HCT116 (cell line): ENCODE results near the gene FAIM2. TPM values are rescaled to one million over a fixed set of nuclear protein-coding genes. Genes with fewer than 3 reads are reported as not detected.
A peak's percentile ranks its signal among the peaks of the same experiment; 100 is the strongest.

Source experiments
- ATAC-seq: fragments of 200-7000 bp; cut with Tn5 transposase; 2 replicates; pipeline ENCODE4 v1.9.1; 2020; ENCODE audit warnings: mild to moderate bottlenecking, moderate library complexity
- BruUV-seq: library from RNA; stranded (reverse); fragments of 400-500 nt; replicated peaks from 2 replicates; lab custom pipeline; 2021; lab: Mats Ljungman, UMichigan
- CTCF ChIA-PET: fragments of 300-600 bp; sonication (Branson Sonifier 250); formaldehyde crosslinking; loops from one replicate; lab custom pipeline; 2021; ENCODE audit warnings: antibody characterized with exemption; lab: Charles Lee
- POLR2A ChIA-PET: fragments of 300-600, 350-600 bp; sonication (Branson Sonifier 250); formaldehyde crosslinking; loops from one replicate; lab custom pipeline; 2021; ENCODE audit warnings: antibody characterized with exemption; lab: Charles Lee
- RAD21 ChIA-PET, 2 experiments: fragments of 300-600 bp; sonication (Branson Sonifier 250); formaldehyde crosslinking; loops; one replicate each; lab custom pipeline; 2023; ENCODE audit warnings: low total read pairs in 2 of 2; ENCODE audit not compliant: uncharacterized antibody in 2 of 2, unreplicated experiment in 2 of 2, low non-redundant PET in 1 of 2; lab: Charles Lee
- DNase-seq: peaks from one replicate; pipeline ENCODE4 v3.0.0-alpha.2; 2010; ENCODE audit warnings: low read depth, low spot score
- H2AFZ ChIP-seq: fragments of 200-600 bp; shearing (Covaris generic), sonication (generic); 2 replicates; pipeline ENCODE4 v1.6.1; 2017; ENCODE audit warnings: low read depth, mixed run types, mixed read lengths, antibody characterized with exemption, low read length; ENCODE audit not compliant: poor library complexity, severe bottlenecking
- H3K27ac ChIP-seq: 2 replicates; pipeline ENCODE4 v1.5.1; 2012; ENCODE audit warnings: low read depth, low read length
- H3K27me3 ChIP-seq: fragments of 200-600 bp; sonication (generic); 2 replicates; pipeline ENCODE4 v1.6.1; 2016; ENCODE audit warnings: mixed run types, low read length, mixed read lengths; ENCODE audit not compliant: insufficient read depth
- H3K36me3 ChIP-seq, 2 experiments: fragments of 200-500 bp in 1 of 2; fragments of 200-600 bp in 1 of 2; sonication (Bioruptor generic) in 1 of 2; sonication (generic) in 1 of 2; 2 replicates each; pipeline versions ENCODE4 v1.5.1 to v1.6.1; 2014 to 2016; ENCODE audit warnings: low read length in 2 of 2, inconsistent platforms in 1 of 2, mixed read lengths in 1 of 2, mixed run types in 1 of 2; ENCODE audit not compliant: insufficient read depth in 2 of 2, control insufficient read depth in 1 of 2
- H3K4me1 ChIP-seq, 2 experiments: fragments of 200-600 bp in 1 of 2; sonication (generic) in 1 of 2; 2 replicates each; pipeline versions ENCODE4 v1.5.1 to v1.6.1; 2012 to 2017; ENCODE audit warnings: low read length in 2 of 2, inconsistent platforms in 1 of 2, mild to moderate bottlenecking in 1 of 2, mixed read lengths in 1 of 2, mixed run types in 1 of 2, moderate library complexity in 1 of 2; ENCODE audit not compliant: insufficient read depth in 2 of 2, control insufficient read depth in 1 of 2
- H3K4me2 ChIP-seq: fragments of 200-600 bp; sonication (generic); 2 replicates; pipeline ENCODE4 v1.6.1; 2017; ENCODE audit warnings: mixed run types, low read length, mixed read lengths
- H3K4me3 ChIP-seq, 2 experiments: fragments of 200-600 bp in 1 of 2; sonication (generic) in 1 of 2; replicated peaks in 1 of 2; 2 replicates each; pipeline ENCODE4 v1.5.1; 2011 to 2016; ENCODE audit warnings: low read length in 2 of 2, control low read depth in 1 of 2, low read depth in 1 of 2, mild to moderate bottlenecking in 1 of 2, mixed read lengths in 1 of 2, mixed run types in 1 of 2
- H3K79me2 ChIP-seq: fragments of 200-600 bp; sonication (generic); 2 replicates; pipeline ENCODE4 v1.6.1; 2017; ENCODE audit warnings: mild to moderate bottlenecking, mixed run types, low read length, moderate library complexity, mixed read lengths; ENCODE audit not compliant: insufficient read depth
- H3K9ac ChIP-seq: fragments of 200-600 bp; sonication (generic); 2 replicates; pipeline ENCODE4 v1.6.1; 2016; ENCODE audit warnings: low read length, mixed read lengths
- H3K9me2 ChIP-seq: fragments of 200-600 bp; sonication (generic), shearing (Covaris generic); 2 replicates; pipeline ENCODE4 v1.6.1; 2017; ENCODE audit warnings: mixed run types, mild to moderate bottlenecking, moderate library complexity; ENCODE audit not compliant: insufficient read depth
- H3K9me3 ChIP-seq, 2 experiments: fragments of 200-500 bp in 1 of 2; fragments of 200-600 bp in 1 of 2; sonication (Bioruptor generic) in 1 of 2; sonication (generic) in 1 of 2; 2 replicates each; pipeline ENCODE4 v1.6.1; 2014 to 2017; ENCODE audit warnings: low read length in 2 of 2, mixed read lengths in 2 of 2, inconsistent platforms in 1 of 2, low read depth in 1 of 2, mild to moderate bottlenecking in 1 of 2, mixed run types in 1 of 2, moderate library complexity in 1 of 2; ENCODE audit not compliant: control insufficient read depth in 1 of 2, insufficient read depth in 1 of 2
- H4K20me1 ChIP-seq: fragments of 200-600 bp; sonication (generic), shearing (Covaris generic); 2 replicates; pipeline ENCODE4 v1.6.1; 2017; ENCODE audit warnings: mixed run types, mild to moderate bottlenecking, moderate library complexity; ENCODE audit not compliant: insufficient read depth
- ATF3 ChIP-seq: IDR thresholded peaks from 2 replicates; pipeline ENCODE4 v1.6.1; 2012
- CBX3 ChIP-seq: IDR thresholded peaks from 2 replicates; pipeline ENCODE4 v1.6.1; 2012; ENCODE audit warnings: low read depth
- EGR1 ChIP-seq: IDR thresholded peaks from 2 replicates; pipeline ENCODE4 v1.6.1; 2012; ENCODE audit warnings: low read depth
- ELF1 ChIP-seq: IDR thresholded peaks from 2 replicates; pipeline ENCODE4 v1.6.1; 2012; ENCODE audit warnings: low read depth, borderline replicate concordance
- EZH2phosphoT487 ChIP-seq: fragments of 200-600 bp; IDR thresholded peaks from 2 replicates; pipeline ENCODE4 v1.6.1; 2018; ENCODE audit warnings: antibody characterized with exemption, borderline replicate concordance
- FOSL1 ChIP-seq: IDR thresholded peaks from 2 replicates; pipeline ENCODE4 v1.6.1; 2012; ENCODE audit warnings: low read depth
- JUND ChIP-seq: IDR thresholded peaks from 2 replicates; pipeline ENCODE4 v1.6.1; 2012
- MAX ChIP-seq: IDR thresholded peaks from 2 replicates; pipeline ENCODE4 v1.6.1; 2012
- REST ChIP-seq: IDR thresholded peaks from 2 replicates; pipeline ENCODE4 v1.6.1; 2012; ENCODE audit warnings: low read depth
- SIN3A ChIP-seq: IDR thresholded peaks from 2 replicates; pipeline ENCODE4 v1.6.1; 2012; ENCODE audit warnings: low read depth
- SP1 ChIP-seq: IDR thresholded peaks from 2 replicates; pipeline ENCODE4 v1.6.1; 2012; ENCODE audit warnings: low read depth
- SRF ChIP-seq: IDR thresholded peaks from 2 replicates; pipeline ENCODE4 v1.6.1; 2012; ENCODE audit warnings: low read depth
- TCF7L2 ChIP-seq: IDR thresholded peaks from 2 replicates; pipeline ENCODE4 v1.7.0; 2011; ENCODE audit warnings: borderline replicate concordance, inconsistent platforms; ENCODE audit not compliant: insufficient read depth, insufficient read length; ENCODE audit errors: extremely low read depth
- YY1 ChIP-seq: IDR thresholded peaks from 2 replicates; pipeline ENCODE4 v1.6.1; 2011; ENCODE audit warnings: low read length, low read depth, moderate library complexity, mild to moderate bottlenecking; ENCODE audit not compliant: insufficient replicate concordance; ENCODE audit errors: extremely low read depth
- ZBTB33 ChIP-seq: IDR thresholded peaks from 2 replicates; pipeline ENCODE4 v1.6.1; 2011; ENCODE audit warnings: mild to moderate bottlenecking, low read length, moderate library complexity; ENCODE audit not compliant: insufficient replicate concordance; ENCODE audit errors: extremely low read depth
- ZFX ChIP-seq: fragments of 450-650 bp; IDR thresholded peaks from 2 replicates; pipeline ENCODE4 v1.6.1; 2017
- ZNF274 ChIP-seq: fragments of 200-500 bp; sonication (Bioruptor generic); IDR thresholded peaks from 2 replicates; pipeline ENCODE4 v1.6.1; 2014; ENCODE audit warnings: mild to moderate bottlenecking, low read depth, low read length, inconsistent platforms
- intact Hi-C: fragments of 100-400 bp; cut with micrococcal nuclease; formaldehyde crosslinking; loops from 2 replicates; pipeline ENCODE4 v1.10.0; 2022
- total RNA-seq: library from RNA; stranded (reverse); gene quantifications from one replicate; pipeline ENCODE4 v1.2.1, GENCODE V29; 2021; ENCODE audit not compliant: unreplicated experiment

FAIM2 gene
- total RNA-seq, 1 experiment from 2014 or later, result not detected

- ATAC-seq (no peak), DNase-seq (no peak)
- ChIA-PET POLR2A (no interaction called here), RAD21 (no interaction called here), CTCF (interaction anchor here (8.3 kb wide), 1 partner anchor 15 kb away, joined by 44 read pairs; no protein-coding TSS in a partner anchor)
- BruUV-seq, result no TSS peak
- Histone ChIP-seq H3K4me3 (no peak overlapping the region), H3K4me1 (no peaks in the 10 kb centered on the region; a peak in 1 of 4 replicates), H3K79me2 (no peaks in the 10 kb centered on the region), H3K9me3 (no peaks in the 10 kb centered on the region), H3K4me2 (no peak overlapping the region), H3K9me2 (no peaks in the 10 kb centered on the region), H3K27ac (no peak overlapping the region), H3K27me3 (no peaks in the 10 kb centered on the region), H2AFZ (no peak overlapping the region), H4K20me1 (no peaks in the 10 kb centered on the region), H3K9ac (no peak overlapping the region), H3K36me3 (no peaks in the 10 kb centered on the region)
- intact Hi-C loops, result no loop called here
- TF ChIP-seq EGR1, result no peak
- TF ChIP-seq YY1, result no peak
- TF ChIP-seq CBX3, result no peak
- no peak for TF ChIP-seq REST
- TF ChIP-seq SP1, result 0 out of 2 replicates have a peak, but pooled peaks have one; percentile 22
- TF ChIP-seq ZNF274, result no peak
- TF ChIP-seq ZFX, result no peak
- no peak for TF ChIP-seq TCF7L2
- 0 out of 2 replicates have a peak, but pooled peaks have one; percentile 1 for TF ChIP-seq ATF3
- TF ChIP-seq ELF1, result no peak
- no peak for TF ChIP-seq SIN3A
- TF ChIP-seq SRF, result no peak
- TF ChIP-seq EZH2phosphoT487, result no peak
- peak; percentile 50; the same call in 1 of the 2 replicates for TF ChIP-seq FOSL1
- no peak for TF ChIP-seq MAX
- TF ChIP-seq ZBTB33, result no peak
- no peak for TF ChIP-seq JUND
Measured at GRCh38 chr12:49930515-49931288, 27.0 kb upstream of the FAIM2 start.
